NCI-H1105 treated with DMSO at 0.1 percent for 48 hours (cell line): ENCODE results near the gene OR4C5.
"Not testable (repeated sequence)": the region's sequence is repeated elsewhere in the genome, so short reads cannot be mapped to it uniquely, and the experiment has no call there.

Experiments
- DNase-seq: peaks from one replicate; lab custom pipeline; 2025; lab: John Stamatoyannopoulos, UW

Gene OR4C5

DNA sequence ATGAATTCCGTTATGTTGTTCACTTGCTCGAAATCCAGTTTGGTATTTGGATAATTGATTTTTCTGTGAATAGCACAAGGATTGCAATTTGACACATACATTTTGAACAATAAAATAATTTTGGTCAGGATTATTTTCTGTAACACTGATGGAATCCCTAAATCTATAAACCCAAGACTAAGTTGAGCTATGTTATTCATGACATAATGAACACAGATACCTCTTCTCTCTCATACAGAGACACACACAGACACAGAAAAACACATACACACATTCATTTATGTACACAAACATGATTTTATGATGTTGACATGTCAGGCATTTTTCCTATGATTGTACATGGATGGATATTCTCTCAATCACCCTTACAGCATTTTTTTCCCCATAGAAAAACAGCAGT, at the start of gene OR4C5:
Gene OR4C5, minus strand, starts transcription at position 101 of the 400 bp plus-strand sequence. Its CDS starts 0 bp downstream, at position 101.
- no peak for DNase-seq

DNA sequence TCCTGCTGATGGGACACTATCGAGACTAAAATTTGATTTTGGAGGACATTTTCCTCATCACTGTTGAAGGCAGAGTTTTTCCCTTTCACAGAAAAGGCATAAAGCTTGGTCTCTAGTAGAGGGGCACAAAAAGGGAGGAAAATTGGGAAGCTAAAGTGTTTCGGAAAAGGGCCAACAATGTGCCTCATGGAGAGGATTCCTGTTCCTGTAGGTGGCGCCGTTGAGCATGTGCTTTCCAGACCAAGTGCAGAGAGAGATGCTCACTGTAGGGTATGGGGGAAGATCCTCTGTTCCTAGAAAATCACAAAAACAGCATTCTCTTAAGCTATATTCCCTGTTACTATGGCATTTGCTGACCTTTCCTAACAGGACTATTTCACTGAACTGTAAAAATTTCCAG, 18.4 kb upstream of the OR4C5 start:
- DNase-seq = no peak

- DNase-seq = not testable (repeated sequence)
These were observed 17.9 kb upstream of the OR4C5 start for GRCh38 chr11:48384151-48384550.

DNA sequence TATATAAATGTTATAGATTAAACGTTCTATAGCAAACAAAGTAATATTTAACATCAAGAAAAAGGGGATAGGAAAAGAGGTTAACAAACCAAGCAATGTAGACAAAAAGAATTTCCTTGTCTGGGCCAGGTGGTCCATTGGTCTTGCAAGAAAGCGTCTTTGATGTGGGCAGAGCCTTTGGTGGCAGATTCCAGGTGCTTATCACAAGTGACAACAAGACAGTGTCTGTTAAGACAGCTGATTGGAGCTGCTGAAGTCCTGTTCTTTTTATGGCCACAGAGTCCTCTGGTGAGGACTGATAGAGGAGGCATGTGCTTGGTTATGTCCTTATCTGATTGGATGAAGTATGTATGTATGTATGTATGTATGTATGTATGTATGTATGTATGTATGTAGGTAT, 5.0 kb downstream of the OR4C5 start:
- DNase-seq = not testable (repeated sequence)

- no peak for DNase-seq
These were observed 11.6 kb downstream of the OR4C5 start for GRCh38 chr11:48354677-48355076.

DNA sequence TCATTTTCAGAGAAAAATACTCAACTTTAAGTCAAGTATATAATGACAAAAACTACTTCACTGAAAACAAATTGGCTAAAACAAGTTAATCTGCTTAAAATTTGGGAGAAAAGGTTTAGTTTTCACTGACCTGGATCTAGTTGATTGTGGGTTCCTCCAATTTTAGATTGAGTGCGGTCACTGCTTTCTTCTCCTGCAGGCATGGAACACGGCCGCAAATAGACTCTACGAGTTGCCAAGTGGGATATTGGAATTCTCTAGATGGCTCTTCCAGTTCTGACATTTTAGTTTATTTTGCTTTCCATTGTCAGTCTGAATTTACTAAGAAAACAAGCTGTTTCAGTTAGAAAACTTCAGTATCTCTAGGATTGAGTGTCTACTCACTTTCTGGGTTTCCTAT, 12.3 kb downstream of the OR4C5 start:
- no peak for DNase-seq

- not testable (repeated sequence) for DNase-seq
These were observed 20.0 kb downstream of the OR4C5 start for GRCh38 chr11:48346286-48346685.

GRCh38 chr11:48342505-48342904, 23.8 kb downstream of the OR4C5 start:
- not testable (repeated sequence) for DNase-seq

DNA sequence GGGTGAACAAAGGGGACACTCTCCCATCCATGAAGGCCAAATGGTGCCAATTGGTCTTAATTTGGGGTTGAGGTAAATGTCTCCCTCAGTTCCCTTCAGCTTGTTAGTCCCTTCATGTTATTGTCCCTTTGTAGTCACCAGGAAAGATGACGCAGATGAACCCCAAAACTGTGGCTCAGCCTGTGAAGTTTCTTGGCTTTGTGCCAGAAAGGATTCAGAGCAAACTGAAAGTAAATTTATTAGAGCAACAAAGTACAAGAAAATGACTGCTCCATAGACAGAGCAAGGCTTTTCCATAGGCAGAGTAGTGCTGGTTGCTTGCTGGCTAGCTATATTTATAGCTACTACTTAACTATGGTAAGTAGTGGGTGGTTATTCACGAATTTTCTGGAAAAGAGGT, 24.8 kb downstream of the OR4C5 start:
- no peak for DNase-seq

- not testable (repeated sequence) for DNase-seq
These were observed 41.6 kb downstream of the OR4C5 start, which contains the start of gene OR4C3 for GRCh38 chr11:48324620-48325019. TSS of gene OR4C3 (plus strand) at chr11:48324920. CDS start at chr11:48325022, 102 bp downstream.

DNA sequence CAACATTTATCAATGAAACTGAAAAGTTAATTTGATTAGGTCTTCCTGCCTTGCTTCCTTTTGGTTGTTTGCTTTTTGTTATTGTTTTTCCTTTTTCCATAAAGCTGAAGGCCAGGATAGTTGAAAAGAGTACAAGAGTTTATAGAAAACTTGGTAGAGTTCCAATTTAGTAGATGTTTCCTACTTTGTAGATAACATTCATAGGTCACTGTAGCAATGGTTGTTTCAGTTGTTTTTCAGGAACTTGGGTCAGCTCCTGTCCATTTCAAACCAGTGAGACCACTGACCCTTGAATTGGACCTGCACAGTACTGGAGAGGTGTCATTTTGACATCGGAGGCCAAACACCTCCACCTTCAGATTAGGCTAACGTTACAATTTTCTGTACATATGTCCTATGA, 46.5 kb downstream of the OR4C5 start:
- not testable (repeated sequence) for DNase-seq
